Measurements from ENCODE around the gene STARD8. TPM values are rescaled to one million over a fixed set of nuclear protein-coding genes. Genes with fewer than 3 reads are reported as not detected.

The STARD8 gene
- total and polyA plus RNA-seq, 2 donors (not counting 1 experiment from before 2014, with no cell fraction given) = 0.33 to 0.54 TPM

- no peak for ATAC-seq (ENCODE audit: low read depth)
- H3K27me3 ChIP-seq (replicated peaks in 1 of 4; ENCODE audit: control extremely low read depth in 1 of 4, control insufficient read depth in 3 of 4, insufficient read depth in 4 of 4, low read length in 3 of 4) = no peaks in the 10 kb centered on the region
- H3K36me3 ChIP-seq (replicated peaks in 1 of 2; ENCODE audit: control extremely low read depth in 1 of 2, control insufficient read depth in 1 of 2, extremely low read depth in 1 of 2, insufficient read depth in 2 of 2, low read length in 1 of 2) = no peaks in the 10 kb centered on the region
- H2AFZ ChIP-seq (ENCODE audit: insufficient read depth, low read depth, low read length, poor library complexity, severe bottlenecking) = no peak overlapping the region
- H3K4me3 ChIP-seq (ENCODE audit: control extremely low read depth in 1 of 5, extremely low read depth in 1 of 5, insufficient read depth in 1 of 5, low read depth in 2 of 5, low read length in 4 of 5) = no peak overlapping the region
- Mint-ChIP-seq H3K4me3 (no peak overlapping the region), H3K9me3 (ENCODE audit: insufficient read depth) (no peaks in the 10 kb centered on the region), H3K27ac (no peak overlapping the region), H3K4me1 (no peaks in the 10 kb centered on the region), H3K27me3 (no peaks in the 10 kb centered on the region)
- no peaks in the 10 kb centered on the region for H3K79me2 ChIP-seq (ENCODE audit: control insufficient read depth, insufficient read depth, low read length)
- ChIA-PET POLR2A (no interaction called here), CTCF (no interaction called here)
- intact Hi-C loops (cut with micrococcal nuclease) = no loop called here
- H3K4me1 ChIP-seq (ENCODE audit: control insufficient read depth in 2 of 2, insufficient read depth in 2 of 2, low read length in 2 of 2) = no peaks in the 10 kb centered on the region
- no peak overlapping the region for H3K9ac ChIP-seq (ENCODE audit: low read length)
- no peaks in the 10 kb centered on the region for H3K9me3 ChIP-seq (ENCODE audit: control extremely low read depth in 1 of 3, control insufficient read depth in 2 of 3, insufficient read depth in 1 of 3, low read length in 2 of 3)
- no peak for DNase-seq
- WGBS (ENCODE audit: insufficient coverage) = 90% methylated on average over 6 of the region's 9 CpGs
- H4K20me1 ChIP-seq (ENCODE audit: control insufficient read depth, insufficient read depth, low read length, poor library complexity, severe bottlenecking) = no peaks in the 10 kb centered on the region
- TF ChIP-seq EZH2 (IDR thresholded peaks at IDR 0.05; ENCODE audit: borderline replicate concordance, insufficient read depth, low read depth, low read length, poor library complexity, severe bottlenecking) (no peak), CTCF (IDR thresholded peaks at IDR 0.05) (no peak)
- no peak overlapping the region for H3K27ac ChIP-seq (ENCODE audit: low read length in 2 of 2)
- H3K4me2 ChIP-seq (replicated peaks; ENCODE audit: low read depth, low read length, poor library complexity, severe bottlenecking) = no peak overlapping the region
These were observed 18.0 kb downstream of the STARD8 start for GRCh38 chrX:68665502-68665901.

- H3K36me3 ChIP-seq (replicated peaks in 1 of 2; ENCODE audit: control extremely low read depth in 1 of 2, control insufficient read depth in 1 of 2, extremely low read depth in 1 of 2, insufficient read depth in 2 of 2, low read length in 1 of 2) = no peaks in the 10 kb centered on the region
- no peak overlapping the region for H3K4me3 Mint-ChIP-seq
- DNase-seq = no peak
- CTCF ChIA-PET = no interaction called here
- H3K27me3 ChIP-seq (replicated peaks in 1 of 4; ENCODE audit: control extremely low read depth in 1 of 4, control insufficient read depth in 3 of 4, insufficient read depth in 4 of 4, low read length in 3 of 4) = no peaks in the 10 kb centered on the region
- ATAC-seq (ENCODE audit: low read depth) = no peak
- H3K4me3 ChIP-seq (ENCODE audit: control extremely low read depth in 1 of 5, extremely low read depth in 1 of 5, insufficient read depth in 1 of 5, low read depth in 2 of 5, low read length in 4 of 5) = no peak overlapping the region
- H2AFZ ChIP-seq (ENCODE audit: insufficient read depth, low read depth, low read length, poor library complexity, severe bottlenecking) = no peak overlapping the region
- H3K27me3 Mint-ChIP-seq = peaks cover 5% of the 10 kb centered on the region
- no peaks in the 10 kb centered on the region for H3K4me1 Mint-ChIP-seq
- TF ChIP-seq CTCF (IDR thresholded peaks at IDR 0.05) (no peak), EZH2 (IDR thresholded peaks at IDR 0.05; ENCODE audit: borderline replicate concordance, insufficient read depth, low read depth, low read length, poor library complexity, severe bottlenecking) (no peak)
- intact Hi-C loops (cut with micrococcal nuclease) = no loop called here
- no peaks in the 10 kb centered on the region for H3K4me1 ChIP-seq (ENCODE audit: control insufficient read depth in 2 of 2, insufficient read depth in 2 of 2, low read length in 2 of 2)
- H3K79me2 ChIP-seq (ENCODE audit: control insufficient read depth, insufficient read depth, low read length) = no peaks in the 10 kb centered on the region
- no peaks in the 10 kb centered on the region for H4K20me1 ChIP-seq (ENCODE audit: control insufficient read depth, insufficient read depth, low read length, poor library complexity, severe bottlenecking)
- no peak overlapping the region for H3K4me2 ChIP-seq (replicated peaks; ENCODE audit: low read depth, low read length, poor library complexity, severe bottlenecking)
- no peaks in the 10 kb centered on the region for H3K9me3 ChIP-seq (ENCODE audit: control extremely low read depth in 1 of 3, control insufficient read depth in 2 of 3, insufficient read depth in 1 of 3, low read length in 2 of 3)
- WGBS (ENCODE audit: insufficient coverage) = 82% methylated on average over 2 of the region's 5 CpGs
- no peaks in the 10 kb centered on the region for H3K9me3 Mint-ChIP-seq (ENCODE audit: insufficient read depth)
- H3K27ac Mint-ChIP-seq = no peak overlapping the region
- H3K9ac ChIP-seq (ENCODE audit: low read length) = no peak overlapping the region
- H3K27ac ChIP-seq (ENCODE audit: low read length in 2 of 2) = no peak overlapping the region
- POLR2A ChIA-PET = no interaction called here
These were observed 19.1 kb downstream of the STARD8 start for GRCh38 chrX:68666580-68666979.

Measured in B cell (primary cell).